ENCODE data around the gene ARHGEF11.

- TF ChIP-seq CTCF (IDR thresholded peaks at IDR 0.05) (peak; percentile 88 to 96 (median 94)), POLR2A (IDR thresholded peaks at IDR 0.05; ENCODE audit: low read depth) (no peak), POLR2AphosphoS5 (IDR thresholded peaks at IDR 0.05) (no peak), EP300 (IDR thresholded peaks at IDR 0.05) (no peak)
Observed at GRCh38 chr1:157090196-157090647, 44.7 kb upstream of the ARHGEF11 start.
